Mesendoderm (in vitro differentiated cells): Measurements from ENCODE around the gene DOK3.
A peak's percentile ranks its signal among the peaks of the same experiment; 100 is the strongest.

Experiments
- DNase-seq: peaks from one replicate; pipeline ENCODE4 v3.0.0; 2013
- H2AK5ac ChIP-seq: 2 replicates; pipeline ENCODE4 v1.6.1; 2013; ENCODE audit warnings: low read length, inconsistent platforms
- H2BK120ac ChIP-seq: 2 replicates; pipeline ENCODE4 v1.6.1; 2013; ENCODE audit warnings: low read depth, mild to moderate bottlenecking, low read length, moderate library complexity, mixed read lengths
- H2BK15ac ChIP-seq: replicated peaks from 2 replicates; pipeline ENCODE4 v1.6.1; 2013; ENCODE audit warnings: low read depth, mild to moderate bottlenecking, moderate library complexity
- H2BK5ac ChIP-seq: 2 replicates; pipeline ENCODE4 v1.6.1; 2013; ENCODE audit warnings: low read length, inconsistent platforms
- H3K18ac ChIP-seq: 2 replicates; pipeline ENCODE4 v1.6.1; 2013; ENCODE audit warnings: mild to moderate bottlenecking, low read length, mixed read lengths
- H3K23ac ChIP-seq: one replicate; pipeline ENCODE4 v1.6.1; 2013; ENCODE audit warnings: low read length
- H3K27ac ChIP-seq: 2 replicates; pipeline ENCODE4 v1.5.1; 2013; ENCODE audit warnings: low read depth, mild to moderate bottlenecking, inconsistent platforms, low read length, moderate library complexity
- H3K27me3 ChIP-seq: 2 replicates; pipeline ENCODE4 v1.6.1; 2013; ENCODE audit warnings: low read length, control low read depth, mild to moderate bottlenecking, inconsistent platforms; ENCODE audit not compliant: insufficient read depth, poor library complexity
- H3K36me3 ChIP-seq: 2 replicates; pipeline ENCODE4 v1.6.1; 2013; ENCODE audit warnings: low read length, inconsistent platforms; ENCODE audit not compliant: control insufficient read depth, insufficient read depth
- H3K4ac ChIP-seq: one replicate; pipeline ENCODE4 v1.6.1; 2013; ENCODE audit warnings: low read depth, mild to moderate bottlenecking, low read length, moderate library complexity
- H3K4me1 ChIP-seq: 2 replicates; pipeline ENCODE4 v1.6.1; 2013; ENCODE audit warnings: low read depth, low read length, inconsistent platforms; ENCODE audit not compliant: control insufficient read depth
- H3K4me2 ChIP-seq: 2 replicates; pipeline ENCODE4 v1.6.1; 2013; ENCODE audit warnings: low read length
- H3K4me3 ChIP-seq: 2 replicates; pipeline ENCODE4 v1.5.1; 2013; ENCODE audit warnings: mild to moderate bottlenecking, low read length
- H3K56ac ChIP-seq: one replicate; pipeline ENCODE4 v1.6.1; 2013; ENCODE audit warnings: low read length
- H3K79me1 ChIP-seq: 2 replicates; pipeline ENCODE4 v1.6.1; 2013; ENCODE audit warnings: low read length, inconsistent platforms
- H3K79me2 ChIP-seq: 2 replicates; pipeline ENCODE4 v1.6.1; 2013; ENCODE audit warnings: mild to moderate bottlenecking, low read length; ENCODE audit not compliant: control insufficient read depth, insufficient read depth
- H3K9ac ChIP-seq: 2 replicates; pipeline ENCODE4 v1.6.1; 2013; ENCODE audit warnings: low read length, inconsistent platforms
- H4K5ac ChIP-seq: one replicate; pipeline ENCODE4 v1.6.1; 2013; ENCODE audit warnings: low read length
- H4K8ac ChIP-seq: one replicate; pipeline ENCODE4 v1.6.1; 2013; ENCODE audit warnings: low read depth, mild to moderate bottlenecking, control low read depth, low read length, moderate library complexity
- WGBS: extraction: QIAGEN DNeasy Blood & Tissue Kit; methylation state at CpG from one replicate; pipeline ENCODE4 v1.1.7; 2013; ENCODE audit warnings: low lambda C conversion rate, missing lambda C conversion rate; ENCODE audit not compliant: insufficient coverage; ENCODE audit errors: extremely low coverage; 5-methylcytosine and 5-hydroxymethylcytosine counted together

The DOK3 gene

GRCh38 chr5:177483994-177484901 is 25.4 kb downstream of the DOK3 start:
- Histone ChIP-seq H2BK5ac (no peak overlapping the region), H3K27ac (no peak overlapping the region), H2BK120ac (no peak overlapping the region), H3K79me2 (no peaks in the 10 kb centered on the region), H3K4me1 (no peaks in the 10 kb centered on the region), H3K4ac (no peak overlapping the region), H3K56ac (no peak overlapping the region), H3K36me3 (peaks cover 22% of the 10 kb centered on the region), H3K4me3 (no peak overlapping the region), H3K9ac (no peak overlapping the region), H4K5ac (no peak overlapping the region), H3K79me1 (no peaks in the 10 kb centered on the region), H2BK15ac (no peak overlapping the region), H3K18ac (no peak overlapping the region), H2AK5ac (no peak overlapping the region), H3K23ac (no peak overlapping the region), H3K27me3 (no peaks in the 10 kb centered on the region), H4K8ac (no peak overlapping the region), H3K4me2 (no peak overlapping the region)
- DNase-seq = no peak
- no CpG with 5 or more reads among the region's 22 CpGs for WGBS

GRCh38 chr5:177483042-177483441 is 26.6 kb downstream of the DOK3 start:
- no peak overlapping the region for H3K4ac ChIP-seq
- H2BK15ac ChIP-seq = no peak overlapping the region
- H3K4me2 ChIP-seq = no peak overlapping the region
- H3K9ac ChIP-seq = no peak overlapping the region
- H3K18ac ChIP-seq = no peak overlapping the region
- H3K56ac ChIP-seq = no peak overlapping the region
- no peaks in the 10 kb centered on the region for H3K4me1 ChIP-seq
- no peak overlapping the region for H3K27ac ChIP-seq
- DNase-seq = no peak
- no peak overlapping the region for H3K23ac ChIP-seq
- no peaks in the 10 kb centered on the region for H3K27me3 ChIP-seq
- H3K79me1 ChIP-seq = no peaks in the 10 kb centered on the region
- no peak overlapping the region for H4K8ac ChIP-seq
- H3K36me3 ChIP-seq = peaks cover 16% of the 10 kb centered on the region
- no peak overlapping the region for H2AK5ac ChIP-seq
- no peak overlapping the region for H2BK5ac ChIP-seq
- H2BK120ac ChIP-seq = no peak overlapping the region
- no CpG with 5 or more reads among the region's 9 CpGs for WGBS
- no peak overlapping the region for H3K4me3 ChIP-seq
- H4K5ac ChIP-seq = no peak overlapping the region
- H3K79me2 ChIP-seq = no peaks in the 10 kb centered on the region

GRCh38 chr5:177482359-177482795 is 27.2 kb downstream of the DOK3 start:
- Histone ChIP-seq H3K56ac (no peak overlapping the region), H3K79me1 (no peaks in the 10 kb centered on the region), H4K5ac (no peak overlapping the region), H3K4ac (no peak overlapping the region), H2AK5ac (no peak overlapping the region), H3K36me3 (peaks cover 12% of the 10 kb centered on the region), H3K18ac (no peak overlapping the region), H3K79me2 (no peaks in the 10 kb centered on the region), H4K8ac (no peak overlapping the region), H3K4me2 (no peak overlapping the region), H2BK15ac (no peak overlapping the region), H3K4me3 (no peak overlapping the region), H3K23ac (no peak overlapping the region), H3K27me3 (no peaks in the 10 kb centered on the region), H3K4me1 (no peaks in the 10 kb centered on the region), H2BK120ac (no peak overlapping the region), H2BK5ac (no peak overlapping the region), H3K9ac (no peak overlapping the region), H3K27ac (no peak overlapping the region)
- no CpG with 5 or more reads among the region's 10 CpGs for WGBS
- DNase-seq = no peak

- no peaks in the 10 kb centered on the region for H3K79me1 ChIP-seq
- no peak overlapping the region for H3K4ac ChIP-seq
- H2BK120ac ChIP-seq = no peak overlapping the region
- no peak overlapping the region for H2BK5ac ChIP-seq
- H3K4me2 ChIP-seq = no peak overlapping the region
- no peak overlapping the region for H4K8ac ChIP-seq
- no peak for DNase-seq
- H4K5ac ChIP-seq = no peak overlapping the region
- no peak overlapping the region for H3K56ac ChIP-seq
- WGBS = no CpG with 5 or more reads among the region's 14 CpGs
- H2AK5ac ChIP-seq = no peak overlapping the region
- no peak overlapping the region for H3K9ac ChIP-seq
- H3K36me3 ChIP-seq = peaks cover 7% of the 10 kb centered on the region
- no peak overlapping the region for H3K23ac ChIP-seq
- H3K79me2 ChIP-seq = no peaks in the 10 kb centered on the region
- no peak overlapping the region for H3K27ac ChIP-seq
- H2BK15ac ChIP-seq = no peak overlapping the region
- peaks cover 1% of the 10 kb centered on the region for H3K4me1 ChIP-seq
- no peaks in the 10 kb centered on the region for H3K27me3 ChIP-seq
- H3K18ac ChIP-seq = no peak overlapping the region
- no peak overlapping the region for H3K4me3 ChIP-seq
These were observed 29.9 kb downstream of the DOK3 start for GRCh38 chr5:177479774-177480173.

- Histone ChIP-seq H2BK5ac (no peak overlapping the region), H3K18ac (no peak overlapping the region), H3K36me3 (peaks cover 6% of the 10 kb centered on the region), H2BK120ac (no peak overlapping the region), H2AK5ac (no peak overlapping the region), H3K9ac (no peak overlapping the region), H4K5ac (no peak overlapping the region), H3K4me2 (no peak overlapping the region), H3K4me1 (peaks cover 5% of the 10 kb centered on the region), H3K27ac (no peak overlapping the region), H3K79me1 (no peaks in the 10 kb centered on the region), H3K79me2 (no peaks in the 10 kb centered on the region), H3K4ac (no peak overlapping the region), H2BK15ac (no peak overlapping the region), H4K8ac (no peak overlapping the region), H3K4me3 (no peak overlapping the region), H3K27me3 (no peaks in the 10 kb centered on the region), H3K23ac (no peak overlapping the region), H3K56ac (peak overlapping the region; percentile 34)
- no CpG with 5 or more reads among the region's 18 CpGs for WGBS
- DNase-seq = no peak
These were observed 30.6 kb downstream of the DOK3 start for GRCh38 chr5:177478711-177479646.
